ENCODE results near the gene BACE1-AS.

BACE1-AS gene

GRCh38 chr11:117279711-117280376, 11.3 kb upstream of the BACE1-AS start:
- H3K9ac ChIP-seq (ENCODE audit: low read length) = no peak overlapping the region
- TF ChIP-seq EZH2phosphoT487 (conservative IDR thresholded peaks at IDR 0.05; ENCODE audit: low read length) (no peak), CTCF (IDR thresholded peaks at IDR 0.05; ENCODE audit: insufficient read depth, low read length, poor library complexity, severe bottlenecking) (no peak)
- H3K79me2 ChIP-seq (ENCODE audit: insufficient read depth, low read length) = no peaks in the 10 kb centered on the region
- no peaks in the 10 kb centered on the region for H3F3A ChIP-seq (ENCODE audit: insufficient read depth)
- no peaks in the 10 kb centered on the region for H3K27me3 ChIP-seq (ENCODE audit: low read length)
- no peak overlapping the region for H3K27ac ChIP-seq (ENCODE audit: low read depth, low read length)
- no peaks in the 10 kb centered on the region for H3K9me2 ChIP-seq (replicated peaks; ENCODE audit: insufficient read depth, low read length)
- H2AFZ ChIP-seq (ENCODE audit: low read depth, low read length, severe bottlenecking) = no peak overlapping the region
- H4K20me1 ChIP-seq (ENCODE audit: low read depth, low read length) = no peaks in the 10 kb centered on the region
- H3K4me3 ChIP-seq (ENCODE audit: insufficient read depth, low read length, poor library complexity, severe bottlenecking) = no peak overlapping the region
- H3K36me3 ChIP-seq (ENCODE audit: low read length) = 0 out of 2 replicates have a peak, but pooled peaks cover 9% of the 10 kb centered on the region
- H3K4me2 ChIP-seq (ENCODE audit: low read depth, low read length, poor library complexity, severe bottlenecking) = no peak overlapping the region
- no peaks in the 10 kb centered on the region for H3K9me3 ChIP-seq (ENCODE audit: insufficient read depth, low read length)

GRCh38 chr11:117281159-117281558, 10.0 kb upstream of the BACE1-AS start:
- no peak overlapping the region for H3K4me3 ChIP-seq (ENCODE audit: insufficient read depth, low read length, poor library complexity, severe bottlenecking)
- 0 out of 2 replicates have a peak, but pooled peaks cover 5% of the 10 kb centered on the region for H3K36me3 ChIP-seq (ENCODE audit: low read length)
- H2AFZ ChIP-seq (ENCODE audit: low read depth, low read length, severe bottlenecking) = no peak overlapping the region
- H3K4me2 ChIP-seq (ENCODE audit: low read depth, low read length, poor library complexity, severe bottlenecking) = no peak overlapping the region
- no peaks in the 10 kb centered on the region for H3K9me2 ChIP-seq (replicated peaks; ENCODE audit: insufficient read depth, low read length)
- no peaks in the 10 kb centered on the region for H3K9me3 ChIP-seq (ENCODE audit: insufficient read depth, low read length)
- TF ChIP-seq EZH2phosphoT487 (conservative IDR thresholded peaks at IDR 0.05; ENCODE audit: low read length) (no peak), CTCF (IDR thresholded peaks at IDR 0.05; ENCODE audit: insufficient read depth, low read length, poor library complexity, severe bottlenecking) (no peak)
- H3K9ac ChIP-seq (ENCODE audit: low read length) = no peak overlapping the region
- no peaks in the 10 kb centered on the region for H4K20me1 ChIP-seq (ENCODE audit: low read depth, low read length)
- H3K27me3 ChIP-seq (ENCODE audit: low read length) = no peaks in the 10 kb centered on the region
- no peaks in the 10 kb centered on the region for H3F3A ChIP-seq (ENCODE audit: insufficient read depth)
- no peak overlapping the region for H3K27ac ChIP-seq (ENCODE audit: low read depth, low read length)
- H3K79me2 ChIP-seq (ENCODE audit: insufficient read depth, low read length) = no peaks in the 10 kb centered on the region

- no peak for TF ChIP-seq EZH2phosphoT487 (conservative IDR thresholded peaks at IDR 0.05; ENCODE audit: low read length)
- Histone ChIP-seq H3K9me3 (ENCODE audit: insufficient read depth, low read length) (no peaks in the 10 kb centered on the region), H3K36me3 (ENCODE audit: low read length) (0 out of 2 replicates have a peak, but pooled peaks cover 5% of the 10 kb centered on the region), H3K4me3 (ENCODE audit: insufficient read depth, low read length, poor library complexity, severe bottlenecking) (no peak overlapping the region), H3K9ac (ENCODE audit: low read length) (no peak overlapping the region), H3K79me2 (ENCODE audit: insufficient read depth, low read length) (no peaks in the 10 kb centered on the region), H3K4me2 (ENCODE audit: low read depth, low read length, poor library complexity, severe bottlenecking) (no peak overlapping the region), H2AFZ (ENCODE audit: low read depth, low read length, severe bottlenecking) (no peak overlapping the region), H3K27me3 (ENCODE audit: low read length) (no peaks in the 10 kb centered on the region), H4K20me1 (ENCODE audit: low read depth, low read length) (no peaks in the 10 kb centered on the region), H3F3A (ENCODE audit: insufficient read depth) (no peaks in the 10 kb centered on the region), H3K27ac (ENCODE audit: low read depth, low read length) (no peak overlapping the region), H3K9me2 (replicated peaks; ENCODE audit: insufficient read depth, low read length) (no peaks in the 10 kb centered on the region)
Observed at GRCh38 chr11:117281869-117282268, 9.3 kb upstream of the BACE1-AS start.

GRCh38 chr11:117282956-117283355, 8.2 kb upstream of the BACE1-AS start:
- TF ChIP-seq EZH2phosphoT487 (conservative IDR thresholded peaks at IDR 0.05; ENCODE audit: low read length) (no peak), CTCF (IDR thresholded peaks at IDR 0.05; ENCODE audit: insufficient read depth, low read length, poor library complexity, severe bottlenecking) (no peak)
- no peak overlapping the region for H3K27ac ChIP-seq (ENCODE audit: low read depth, low read length)
- no peak overlapping the region for H2AFZ ChIP-seq (ENCODE audit: low read depth, low read length, severe bottlenecking)
- no peaks in the 10 kb centered on the region for H3K9me3 ChIP-seq (ENCODE audit: insufficient read depth, low read length)
- H3K4me3 ChIP-seq (ENCODE audit: insufficient read depth, low read length, poor library complexity, severe bottlenecking) = no peak overlapping the region
- 0 out of 2 replicates have a peak, but pooled peaks cover 5% of the 10 kb centered on the region for H3K36me3 ChIP-seq (ENCODE audit: low read length)
- H3F3A ChIP-seq (ENCODE audit: insufficient read depth) = no peaks in the 10 kb centered on the region
- H3K9ac ChIP-seq (ENCODE audit: low read length) = no peak overlapping the region
- H3K9me2 ChIP-seq (replicated peaks; ENCODE audit: insufficient read depth, low read length) = no peaks in the 10 kb centered on the region
- H3K79me2 ChIP-seq (ENCODE audit: insufficient read depth, low read length) = no peaks in the 10 kb centered on the region
- no peak overlapping the region for H3K4me2 ChIP-seq (ENCODE audit: low read depth, low read length, poor library complexity, severe bottlenecking)
- H4K20me1 ChIP-seq (ENCODE audit: low read depth, low read length) = no peaks in the 10 kb centered on the region
- H3K27me3 ChIP-seq (ENCODE audit: low read length) = no peaks in the 10 kb centered on the region

All from SU-DHL-6 (cell line).